ENCODE measurements around the gene ZNF354C.

Gene ZNF354C

GRCh38 chr5:179113945-179114641, 53.9 kb downstream of the ZNF354C start:
- no peak for DNase-seq

GRCh38 chr5:179114756-179115155, 54.6 kb downstream of the ZNF354C start:
- DNase-seq: no peak

GRCh38 chr5:179115307-179115706, 55.1 kb downstream of the ZNF354C start:
- DNase-seq: no peak

GRCh38 chr5:179115845-179116524, 55.8 kb downstream of the ZNF354C start:
- no peak for DNase-seq

- DNase-seq: no peak
These were observed 58.2 kb downstream of the ZNF354C start for GRCh38 chr5:179118338-179118737.

- no peak for DNase-seq
These were observed 58.7 kb downstream of the ZNF354C start for GRCh38 chr5:179118756-179119414.

- no peak for DNase-seq
These were observed 59.4 kb downstream of the ZNF354C start for GRCh38 chr5:179119415-179120170.

- DNase-seq: no peak
These were observed 60.3 kb downstream of the ZNF354C start for GRCh38 chr5:179120421-179120861.

GRCh38 chr5:179120951-179121666, 60.9 kb downstream of the ZNF354C start:
- no peak for DNase-seq

GRCh38 chr5:179121667-179122111, 61.5 kb downstream of the ZNF354C start:
- DNase-seq: no peak

GRCh38 chr5:179122411-179123108, 62.4 kb downstream of the ZNF354C start:
- no peak for DNase-seq

- no peak for DNase-seq
These were observed 62.9 kb downstream of the ZNF354C start for GRCh38 chr5:179123109-179123426.

- DNase-seq: no peak
These were observed 63.5 kb downstream of the ZNF354C start for GRCh38 chr5:179123491-179124272.

- no peak for DNase-seq
These were observed 64.2 kb downstream of the ZNF354C start for GRCh38 chr5:179124273-179124852.

GRCh38 chr5:179124853-179125788, 64.9 kb downstream of the ZNF354C start:
- DNase-seq: no peak

- DNase-seq: no peak
These were observed 65.8 kb downstream of the ZNF354C start for GRCh38 chr5:179125789-179126505.

GRCh38 chr5:179126506-179126991, 66.4 kb downstream of the ZNF354C start:
- DNase-seq: no peak
